C4-2B (cell line): Measurements from ENCODE around the gene ANK3.

Source experiments
- H3K27ac ChIP-seq: fragments of 450-650 bp; 2 replicates; pipeline ENCODE4 v1.5.1; 2017
- CTCF ChIP-seq: fragments of 450-650 bp; conservative IDR thresholded peaks from 2 replicates; pipeline ENCODE4 v1.5.1; 2017; ENCODE audit warnings: mild to moderate bottlenecking
- ZFX ChIP-seq: fragments of 450-650 bp; IDR thresholded peaks from 2 replicates; pipeline ENCODE4 v1.6.1; 2017

The ANK3 gene

GRCh38 chr10:59985639-59986038 is 404.0 kb downstream of the ANK3 start:
- TF ChIP-seq ZFX (no peak), CTCF (no peak)

DNA sequence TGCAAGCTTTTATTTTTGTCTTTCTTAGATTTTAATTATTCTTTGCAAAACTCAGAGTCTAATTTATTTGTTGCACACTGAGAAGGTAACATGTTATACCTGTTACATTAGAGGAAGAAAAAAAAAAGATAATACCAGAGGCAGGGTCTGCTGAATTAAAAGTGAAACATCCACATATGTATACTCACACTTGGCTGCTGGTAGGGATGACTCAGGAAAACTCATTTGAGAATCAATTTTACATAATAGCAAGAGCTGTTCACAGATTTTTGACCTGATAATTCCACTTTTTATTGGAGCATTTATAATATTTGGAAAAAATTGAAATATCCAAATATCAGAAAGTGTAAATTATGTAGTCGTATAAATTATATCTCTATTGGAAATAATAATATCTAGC is 405.3 kb downstream of the ANK3 start:
- no peak for TF ChIP-seq CTCF
- H3K27ac ChIP-seq, result no peak overlapping the region

More at GRCh38 chr10:59985639-59986038, 404.0 kb downstream of the ANK3 start:
- no peak overlapping the region for H3K27ac ChIP-seq

- TF ChIP-seq CTCF (no peak), ZFX (no peak)
- no peak overlapping the region for H3K27ac ChIP-seq
Observed at GRCh38 chr10:59980356-59980755, 409.3 kb downstream of the ANK3 start.

DNA sequence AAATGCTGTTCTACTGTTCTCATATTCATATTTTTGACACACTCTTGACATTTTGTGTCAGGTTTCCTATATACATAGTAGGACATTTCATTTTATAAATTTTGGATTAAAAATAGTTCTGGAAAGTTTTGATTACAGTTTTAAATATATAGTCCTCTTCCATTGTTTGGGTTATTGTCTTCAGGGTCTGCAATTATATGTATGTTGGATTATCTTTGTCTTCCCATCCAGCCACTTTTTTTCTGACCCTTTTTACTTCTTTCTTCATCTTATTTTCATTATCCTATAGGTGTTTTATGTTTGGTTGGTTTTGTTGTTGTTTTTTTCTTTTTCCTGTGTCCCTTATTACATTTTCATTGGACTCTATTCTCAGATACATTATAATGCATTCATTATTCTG is 412.2 kb downstream of the ANK3 start:
- TF ChIP-seq CTCF, result no peak
- no peak overlapping the region for H3K27ac ChIP-seq

- TF ChIP-seq CTCF (no peak), ZFX (no peak)
- H3K27ac ChIP-seq, result no peak overlapping the region
Observed at GRCh38 chr10:59976909-59977308, 412.8 kb downstream of the ANK3 start.
